ENCODE measurements around the gene PRPF38B. TPM values are rescaled to one million over a fixed set of nuclear protein-coding genes. Genes with fewer than 3 reads are reported as not detected.

Gene PRPF38B
- total and polyA plus RNA-seq, 9 of the 15 experiments (the other 6 are each of a cell fraction or from before 2014, with no cell fraction given) = 25.3 to 85.5 (median 66.4) TPM

- TF ChIP-seq, protein P1, sequence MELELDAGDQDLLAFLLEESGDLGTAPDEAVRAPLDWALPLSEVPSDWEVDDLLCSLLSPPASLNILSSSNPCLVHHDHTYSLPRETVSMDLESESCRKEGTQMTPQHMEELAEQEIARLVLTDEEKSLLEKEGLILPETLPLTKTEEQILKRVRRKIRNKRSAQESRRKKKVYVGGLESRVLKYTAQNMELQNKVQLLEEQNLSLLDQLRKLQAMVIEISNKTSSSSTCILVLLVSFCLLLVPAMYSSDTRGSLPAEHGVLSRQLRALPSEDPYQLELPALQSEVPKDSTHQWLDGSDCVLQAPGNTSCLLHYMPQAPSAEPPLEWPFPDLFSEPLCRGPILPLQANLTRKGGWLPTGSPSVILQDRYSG (tag; conservative IDR thresholded peaks at IDR 0.05; ENCODE audit: low read depth) = no peak
- TF ChIP-seq HDAC6 (IDR thresholded peaks at IDR 0.05; ENCODE audit: low read depth, low read length) = no peak
- TF ChIP-seq TAF1 (IDR thresholded peaks at IDR 0.05; ENCODE audit: control insufficient read depth, extremely low read depth, insufficient read depth, low read length, severe bottlenecking) = peak; percentile 70
- no peak for TF ChIP-seq MTA1 (IDR thresholded peaks at IDR 0.05; ENCODE audit: borderline replicate concordance)
- no peak; the same call in 1 of the 2 replicates for TF ChIP-seq FOSL1 (tag; conservative IDR thresholded peaks at IDR 0.05)
- TF ChIP-seq, protein P2, sequence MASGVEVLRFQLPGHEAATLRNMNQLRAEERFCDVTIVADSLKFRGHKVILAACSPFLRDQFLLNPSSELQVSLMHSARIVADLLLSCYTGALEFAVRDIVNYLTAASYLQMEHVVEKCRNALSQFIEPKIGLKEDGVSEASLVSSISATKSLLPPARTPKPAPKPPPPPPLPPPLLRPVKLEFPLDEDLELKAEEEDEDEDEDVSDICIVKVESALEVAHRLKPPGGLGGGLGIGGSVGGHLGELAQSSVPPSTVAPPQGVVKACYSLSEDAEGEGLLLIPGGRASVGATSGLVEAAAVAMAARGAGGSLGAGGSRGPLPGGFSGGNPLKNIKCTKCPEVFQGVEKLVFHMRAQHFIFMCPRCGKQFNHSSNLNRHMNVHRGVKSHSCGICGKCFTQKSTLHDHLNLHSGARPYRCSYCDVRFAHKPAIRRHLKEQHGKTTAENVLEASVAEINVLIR (CRISPR knock-in tag; IDR thresholded peaks at IDR 0.05) = no peak
- no peak for TF ChIP-seq CBX2 (IDR thresholded peaks at IDR 0.05; ENCODE audit: insufficient read depth, low read length, poor library complexity, severe bottlenecking)
- TF ChIP-seq ZC3H11A (IDR thresholded peaks at IDR 0.05; ENCODE audit: low read depth, low read length) = no peak
- no peak for TF ChIP-seq KDM4B (IDR thresholded peaks at IDR 0.05; ENCODE audit: borderline replicate concordance in 2 of 2, low read depth in 1 of 2)
- TF ChIP-seq SIX5 (IDR thresholded peaks at IDR 0.05; ENCODE audit: borderline replicate concordance in 1 of 2, insufficient read depth in 1 of 2, low read depth in 1 of 2, low read length in 2 of 2) = no peak
- no peak for TF ChIP-seq PCBP2 (IDR thresholded peaks at IDR 0.05; ENCODE audit: low read depth, low read length, poor library complexity, severe bottlenecking)
- no peak for TF ChIP-seq TEAD1 (CRISPR knock-in tag; IDR thresholded peaks at IDR 0.05)
- peak; percentile 79; the same call in 1 of the 2 replicates for TF ChIP-seq POLR2A (conservative IDR thresholded peaks at IDR 0.05)
- TF ChIP-seq POLR2B (IDR thresholded peaks at IDR 0.05; ENCODE audit: low read depth, partially characterized antibody) = peak; percentile 77
- no peak for TF ChIP-seq NBN (IDR thresholded peaks at IDR 0.05; ENCODE audit: low read depth)
- peak in 1 of 2 experiments; percentile 80 for TF ChIP-seq AFF1 (IDR thresholded peaks at IDR 0.05; ENCODE audit: low read depth in 1 of 2, partially characterized antibody in 2 of 2)
- TF ChIP-seq SIRT6 (IDR thresholded peaks at IDR 0.05; ENCODE audit: low read depth, low read length) = no peak
- no peak for TF ChIP-seq TGIF2 (CRISPR knock-in tag; IDR thresholded peaks at IDR 0.05)
- TF ChIP-seq SRF (CRISPR knock-in tag; IDR thresholded peaks at IDR 0.05) = no peak
- no peak for TF ChIP-seq NUFIP1 (IDR thresholded peaks at IDR 0.05; ENCODE audit: partially characterized antibody)
Observed at GRCh38 chr1:108747171-108747850, 55.2 kb downstream of the PRPF38B start (continued).

Data from K562 (cell line).